ENCODE measurements around the gene ARL4C.

The ARL4C gene

GRCh38 chr2:234451242-234451641 lies 45.6 kb downstream of the ARL4C start:
- no peak for DNase-seq
- H3K4me3 Mint-ChIP-seq = no peak overlapping the region
- H3K9me3 Mint-ChIP-seq = no peaks in the 10 kb centered on the region
- H3K36me3 Mint-ChIP-seq (ENCODE audit: low read depth) = peaks cover 8% of the 10 kb centered on the region
- peaks cover 91% of the 10 kb centered on the region for H3K4me1 Mint-ChIP-seq (ENCODE audit: low read depth)
- H3K27ac Mint-ChIP-seq = peak overlapping the region; percentile 90
- no peaks in the 10 kb centered on the region for H3K27me3 Mint-ChIP-seq

DNA sequence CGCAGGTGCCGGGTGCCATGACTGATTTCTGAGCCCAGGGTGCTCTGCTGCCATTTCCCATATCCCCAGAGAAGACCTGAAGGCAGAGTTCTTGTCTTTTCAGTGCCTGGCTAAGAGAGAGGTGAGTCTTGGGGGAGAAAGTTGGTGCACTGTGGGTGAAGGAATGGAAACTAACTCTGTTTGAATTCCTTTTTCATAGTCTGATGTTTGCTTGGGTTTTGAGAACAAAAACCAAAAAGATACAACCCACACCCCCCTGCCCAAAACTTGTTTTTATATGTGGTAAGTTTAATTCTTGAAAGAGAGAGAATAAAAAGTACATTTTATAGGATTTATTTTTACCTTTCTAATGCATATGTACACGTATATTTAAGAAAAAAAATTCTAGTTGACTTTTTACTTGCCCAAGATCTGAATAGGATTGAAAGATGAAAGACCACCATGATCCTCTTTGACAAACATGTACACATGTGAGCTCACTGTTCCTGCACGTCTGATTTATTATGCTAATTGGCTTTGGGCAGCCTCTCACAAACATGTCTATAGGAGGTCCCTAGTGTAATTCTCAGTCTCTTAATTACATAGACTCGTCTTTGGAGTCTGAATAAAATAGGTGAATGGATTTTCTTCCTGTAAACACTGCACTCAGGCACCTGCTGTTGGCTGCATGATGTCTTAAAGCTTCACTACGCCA lies 46.3 kb downstream of the ARL4C start:
- Mint-ChIP-seq H3K27ac (peak overlapping the region; percentile 79), H3K4me3 (peak overlapping the region; percentile 19), H3K36me3 (ENCODE audit: low read depth) (peaks cover 11% of the 10 kb centered on the region), H3K9me3 (peaks cover 2% of the 10 kb centered on the region), H3K4me1 (ENCODE audit: low read depth) (peaks cover 90% of the 10 kb centered on the region), H3K27me3 (no peaks in the 10 kb centered on the region)
- no peak for DNase-seq

DNA sequence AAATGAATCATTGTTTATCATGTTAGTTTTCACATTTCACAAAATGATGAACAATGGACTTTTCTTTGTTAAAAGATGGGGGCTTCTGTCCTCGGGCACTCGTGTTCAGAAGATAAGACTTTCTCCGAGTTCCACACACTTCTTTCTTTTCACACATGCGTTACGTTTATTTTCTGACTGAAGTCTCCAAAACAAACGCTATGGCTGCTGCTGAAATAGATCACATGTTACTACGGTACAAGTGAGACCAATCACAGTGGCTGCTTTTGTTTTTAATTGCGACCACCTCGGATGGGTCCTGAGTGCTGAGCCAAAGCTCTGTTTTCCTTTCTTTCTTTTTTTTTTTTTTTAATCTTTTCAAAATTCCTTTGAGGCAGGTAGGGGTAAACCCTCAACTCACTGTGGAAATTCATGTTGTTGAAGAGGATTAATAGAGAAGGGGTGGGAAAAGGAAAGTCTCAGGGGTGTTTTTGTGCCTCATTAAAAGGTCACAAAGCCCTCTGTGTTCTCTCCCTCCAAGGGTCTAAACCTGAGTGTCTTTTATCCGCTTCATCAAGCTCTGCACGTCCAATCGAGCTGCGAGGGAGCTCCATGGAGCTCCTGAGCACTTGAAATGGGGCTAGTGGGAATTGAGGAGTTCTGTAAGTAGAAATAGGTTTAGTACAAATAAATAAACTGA lies 48.2 kb downstream of the ARL4C start:
- Mint-ChIP-seq H3K4me3 (peak overlapping the region; percentile 37), H3K4me1 (ENCODE audit: low read depth) (peaks cover 89% of the 10 kb centered on the region), H3K27me3 (no peaks in the 10 kb centered on the region), H3K36me3 (ENCODE audit: low read depth) (peaks cover 11% of the 10 kb centered on the region), H3K9me3 (peaks cover 2% of the 10 kb centered on the region), H3K27ac (peak overlapping the region; percentile 96)
- no peak for DNase-seq

DNA sequence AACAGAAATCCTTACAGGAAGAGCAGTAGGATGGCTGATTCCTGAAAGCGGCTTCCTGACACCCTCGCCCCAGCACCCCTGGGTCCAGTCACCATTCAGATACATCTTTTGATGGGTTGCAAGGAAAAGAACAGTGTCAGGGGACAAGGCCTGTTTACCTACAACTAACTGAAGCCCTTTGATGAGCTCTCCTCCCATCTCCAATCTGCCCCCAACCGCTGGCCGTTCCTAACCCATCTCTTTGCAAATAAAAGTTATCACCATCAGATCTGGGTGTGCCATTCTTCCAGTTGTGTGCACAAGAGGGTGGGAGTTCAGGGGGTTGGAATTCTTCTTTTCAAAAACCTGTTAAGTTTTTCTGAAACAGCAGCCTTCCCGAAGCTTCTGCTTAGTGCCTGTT lies 48.9 kb downstream of the ARL4C start:
- DNase-seq = no peak
- Mint-ChIP-seq H3K4me1 (ENCODE audit: low read depth) (peaks cover 88% of the 10 kb centered on the region), H3K4me3 (no peak overlapping the region), H3K36me3 (ENCODE audit: low read depth) (peaks cover 8% of the 10 kb centered on the region), H3K27me3 (no peaks in the 10 kb centered on the region), H3K27ac (peak overlapping the region; percentile 96), H3K9me3 (peaks cover 2% of the 10 kb centered on the region)

DNA sequence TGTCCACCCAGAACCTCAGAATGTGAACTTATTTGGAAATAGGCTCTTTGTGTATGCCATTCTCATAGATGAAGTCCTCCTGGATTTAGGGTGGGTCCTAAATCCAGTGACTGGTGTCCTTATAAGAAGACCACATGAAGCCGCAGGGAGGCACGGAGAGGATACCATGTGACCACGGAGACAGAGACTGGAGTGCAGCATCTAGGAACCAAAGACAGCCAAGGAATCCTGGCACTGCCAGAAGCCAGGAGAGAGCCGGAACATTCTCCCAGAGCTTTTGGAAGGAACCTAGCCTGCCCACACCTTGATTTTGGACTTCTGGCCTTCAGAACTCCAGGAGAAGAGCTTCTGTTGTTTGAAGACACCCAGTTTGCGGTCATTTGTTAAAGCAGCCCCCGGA lies 49.7 kb downstream of the ARL4C start:
- Mint-ChIP-seq H3K9me3 (peaks cover 2% of the 10 kb centered on the region), H3K27ac (peak overlapping the region; percentile 96), H3K27me3 (no peaks in the 10 kb centered on the region), H3K4me3 (peak overlapping the region; percentile 60), H3K36me3 (ENCODE audit: low read depth) (peaks cover 8% of the 10 kb centered on the region), H3K4me1 (ENCODE audit: low read depth) (peaks cover 86% of the 10 kb centered on the region)
- DNase-seq = no peak

DNA sequence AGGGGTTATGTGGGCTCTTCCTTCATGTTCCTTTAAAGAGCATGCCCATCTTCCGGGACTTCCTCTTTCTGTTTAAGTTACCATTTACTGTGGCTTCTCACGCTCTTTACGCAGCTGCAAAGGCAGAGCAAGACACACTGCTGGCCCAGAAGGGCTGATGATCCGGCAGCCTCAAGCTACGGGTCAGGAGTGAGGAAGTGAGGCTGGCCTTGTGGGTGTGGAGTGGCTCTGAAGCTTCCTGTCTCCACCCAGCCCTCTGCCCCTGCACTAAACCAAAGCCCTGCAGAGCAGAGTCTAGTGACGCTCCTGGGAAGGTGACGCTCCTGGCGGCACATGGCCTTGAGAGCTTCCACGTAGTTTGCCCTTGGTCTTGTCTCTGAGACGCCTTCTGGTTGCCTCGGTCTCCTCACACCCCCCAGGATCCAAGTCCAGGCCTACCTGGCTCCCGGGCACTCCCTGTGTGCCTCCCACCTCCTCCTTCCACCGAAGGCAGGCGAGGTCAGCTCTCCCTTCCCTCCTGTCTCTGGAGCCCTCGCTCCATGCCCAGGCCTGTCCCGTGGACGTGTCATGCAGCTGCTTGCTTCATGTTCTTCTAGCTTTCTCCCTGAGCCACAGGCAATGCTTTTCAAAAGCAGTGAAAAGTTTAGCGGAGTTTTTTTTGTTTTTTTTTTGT lies 50.3 kb downstream of the ARL4C start:
- peaks cover 4% of the 10 kb centered on the region for H3K9me3 Mint-ChIP-seq

GRCh38 chr2:234444893-234445292 lies 52.0 kb downstream of the ARL4C start:
- Mint-ChIP-seq H3K4me1 (ENCODE audit: low read depth) (peaks cover 75% of the 10 kb centered on the region), H3K4me3 (peak overlapping the region; percentile 59), H3K36me3 (ENCODE audit: low read depth) (peaks cover 5% of the 10 kb centered on the region), H3K9me3 (peaks cover 4% of the 10 kb centered on the region), H3K27me3 (no peaks in the 10 kb centered on the region), H3K27ac (peak overlapping the region; percentile 90)
- DNase-seq = peak; percentile 74

More for the DNA sequence above, 50.3 kb downstream of the ARL4C start:
- peaks cover 7% of the 10 kb centered on the region for H3K36me3 Mint-ChIP-seq (ENCODE audit: low read depth)
- peak; percentile 82 for DNase-seq
- H3K4me3 Mint-ChIP-seq = peak overlapping the region; percentile 60
- peaks cover 83% of the 10 kb centered on the region for H3K4me1 Mint-ChIP-seq (ENCODE audit: low read depth)
- H3K27me3 Mint-ChIP-seq = no peaks in the 10 kb centered on the region
- H3K27ac Mint-ChIP-seq = peak overlapping the region; percentile 96

DNA sequence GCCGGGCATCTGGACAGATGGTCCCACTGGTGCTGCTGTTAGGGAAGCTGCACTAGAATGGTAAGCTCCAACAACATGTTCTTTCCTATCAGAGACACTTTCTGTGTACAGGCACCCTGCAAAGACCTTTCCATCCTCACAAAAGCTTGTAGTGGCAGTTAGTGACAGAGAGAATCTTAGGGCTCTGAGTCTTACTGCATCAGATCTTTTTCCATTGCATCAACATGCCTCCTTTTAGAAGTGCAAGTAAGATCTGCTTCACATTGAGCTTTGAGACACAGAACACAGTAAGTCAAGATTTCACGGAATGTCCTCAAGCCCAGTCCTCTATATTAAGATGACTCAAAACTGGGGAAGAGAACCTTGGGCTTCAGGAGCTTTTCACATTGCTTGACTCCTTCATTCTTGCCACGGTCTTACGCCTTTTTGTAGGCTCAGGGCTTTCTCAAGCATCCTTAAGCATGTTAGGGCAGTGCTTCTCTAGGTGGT lies 52.6 kb downstream of the ARL4C start:
- peaks cover 4% of the 10 kb centered on the region for H3K9me3 Mint-ChIP-seq
- peaks cover 4% of the 10 kb centered on the region for H3K36me3 Mint-ChIP-seq (ENCODE audit: low read depth)
- H3K27ac Mint-ChIP-seq = peak overlapping the region; percentile 90
- peaks cover 75% of the 10 kb centered on the region for H3K4me1 Mint-ChIP-seq (ENCODE audit: low read depth)
- H3K27me3 Mint-ChIP-seq = no peaks in the 10 kb centered on the region
- no peak for DNase-seq
- H3K4me3 Mint-ChIP-seq = no peak overlapping the region
